ENCODE data around the gene KLF13. TPM values are rescaled to one million over a fixed set of nuclear protein-coding genes. Genes with fewer than 3 reads are reported as not detected.

Gene KLF13
- total and polyA plus RNA-seq, 2 experiments from 2014 or later, result 23.5 to 28.6 TPM

DNA sequence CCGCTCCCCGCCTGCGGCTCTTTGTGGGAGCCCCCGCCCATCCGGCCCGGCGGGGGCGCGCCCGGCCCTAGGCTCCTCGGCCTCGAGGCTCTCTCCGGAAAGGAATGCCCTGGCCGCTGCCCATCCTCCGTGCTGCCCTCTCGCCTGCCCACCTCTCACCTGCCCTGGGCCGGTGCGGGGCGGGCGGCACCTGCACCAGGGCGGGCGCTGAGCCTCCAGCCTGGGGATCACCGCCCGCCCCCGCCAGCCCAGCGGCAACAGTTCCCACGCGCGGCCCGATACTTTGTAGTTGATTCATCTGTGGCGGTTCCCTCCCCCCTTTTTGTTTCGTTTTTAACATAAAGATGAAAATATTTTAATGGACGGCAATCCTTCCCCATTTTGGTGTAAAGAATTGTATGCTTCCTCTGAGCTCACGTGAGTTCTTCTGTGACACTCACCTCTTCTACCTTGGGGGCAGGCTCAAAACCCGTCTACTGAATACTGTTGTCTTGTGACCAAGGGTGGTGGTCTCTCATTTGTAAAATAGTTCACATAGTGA is 1.9 kb downstream of the KLF13 start (continued):
- no peak for TF ChIP-seq ZNF462 (CRISPR knock-in tag; IDR thresholded peaks at IDR 0.05)
- TF ChIP-seq STAT1 (IDR thresholded peaks at IDR 0.05; ENCODE audit: unreplicated experiment), result no peak
- no peak for TF ChIP-seq JUNB (IDR thresholded peaks at IDR 0.05; ENCODE audit: unreplicated experiment)

DNA sequence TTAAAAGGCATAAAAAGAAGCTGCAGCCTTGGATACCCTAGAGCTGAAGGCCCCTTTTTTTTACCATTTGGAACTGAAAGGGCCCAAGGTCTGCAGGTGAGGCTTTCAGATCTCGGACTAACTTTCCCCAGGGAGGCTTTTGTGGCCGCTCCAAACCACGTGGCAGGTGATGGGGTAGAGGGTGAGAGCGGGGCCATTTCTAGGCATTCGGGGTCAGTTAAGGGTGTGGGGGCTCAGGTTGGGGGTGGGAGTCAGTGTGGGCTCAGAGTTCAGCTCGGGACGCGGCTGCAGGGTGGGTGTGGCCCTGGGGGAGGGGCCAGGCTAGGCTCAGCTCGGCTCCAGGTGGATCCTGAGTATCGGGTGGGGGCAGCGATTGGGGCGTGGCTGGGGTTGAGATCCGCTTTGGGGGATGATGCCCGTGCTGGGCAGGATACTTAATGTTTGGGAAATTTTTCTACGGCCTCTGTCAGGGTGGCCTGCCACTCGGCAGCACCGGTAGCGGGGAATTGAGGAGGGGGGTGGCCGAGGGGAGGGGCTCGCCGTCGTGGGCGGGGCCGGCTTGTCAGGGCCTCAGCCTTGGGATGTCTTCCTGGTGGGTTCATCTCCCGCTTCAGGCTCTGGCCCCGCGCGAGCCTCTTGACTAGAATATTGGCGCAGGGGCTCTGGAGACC is 2.5 kb downstream of the KLF13 start:
- DNase-seq (ENCODE audit: low spot score), result peak; percentile 67
- ATAC-seq, result peak; percentile 12
- H3K79me2 ChIP-seq (replicated peaks; ENCODE audit: insufficient read depth), result peaks cover 53% of the 10 kb centered on the region
- TF ChIP-seq ZNF114 (CRISPR knock-in tag; IDR thresholded peaks at IDR 0.05) (no peak), ZNF462 (CRISPR knock-in tag; IDR thresholded peaks at IDR 0.05) (no peak), JUNB (IDR thresholded peaks at IDR 0.05; ENCODE audit: unreplicated experiment) (no peak), ETS1 (IDR thresholded peaks at IDR 0.05) (no peak), POLR2AphosphoS5 (IDR thresholded peaks at IDR 0.05; ENCODE audit: low read depth) (no peak)

More for the DNA sequence above, 2.5 kb downstream of the KLF13 start:
- Mint-ChIP-seq H3K4me1 (peaks cover 44% of the 10 kb centered on the region), H3K4me3 (peak overlapping the region; percentile 86), H3K27me3 (ENCODE audit: insufficient read depth, low read depth, poor library complexity) (peaks cover 6% of the 10 kb centered on the region), H3K36me3 (ENCODE audit: low read depth) (no peaks in the 10 kb centered on the region; the same call in 2 of the 3 replicates), H3K27ac (0 out of 2 replicates have a peak overlapping the region, but pooled peaks have one; percentile 33), H3K9me3 (no peaks in the 10 kb centered on the region; the same call in 2 of the 3 replicates)
- Histone ChIP-seq H3K27me3 (ENCODE audit: insufficient read depth) (peaks cover 12% of the 10 kb centered on the region; the same call in 1 of the 2 replicates), H3K9me2 (ENCODE audit: insufficient read depth) (no peaks in the 10 kb centered on the region), H3K4me1 (ENCODE audit: insufficient read depth) (peaks cover 32% of the 10 kb centered on the region), H3K36me3 (ENCODE audit: insufficient read depth) (no peaks in the 10 kb centered on the region), H3K4me3 (peak overlapping the region; percentile 70), H2AFZ (no peak overlapping the region), H3F3A (replicated peaks; ENCODE audit: low read depth) (0 out of 2 replicates have a peak, but pooled peaks cover 4% of the 10 kb centered on the region), H3K27ac (ENCODE audit: low read depth) (no peak overlapping the region), H3K4me2 (peak overlapping the region; percentile 88), H4K20me1 (replicated peaks; ENCODE audit: insufficient read depth) (peaks cover 31% of the 10 kb centered on the region; the same call in 1 of the 2 replicates)
